Left colon (tissue), 2 donors: ENCODE data around the gene ZC3H12D. TPM values are rescaled to one million over a fixed set of nuclear protein-coding genes. Genes with fewer than 3 reads are reported as not detected.
"Not testable (repeated sequence)": the region's sequence is repeated elsewhere in the genome, so short reads cannot be mapped to it uniquely, and the experiment has no call there.

Experiments used
- ATAC-seq: fragments of 200-7000 bp; cut with Tn5 transposase; one replicate; pipeline ENCODE4 v1.9.1; 2020; ENCODE audit warnings: mild to moderate bottlenecking, moderate library complexity
- DNase-seq, 2 donors: peaks; one replicate each; pipeline ENCODE4 v3.0.0-alpha.2; 2020
- intact Hi-C, 2 donors: fragments of 100-400 bp; cut with DNase I in 1 of 2; cut with micrococcal nuclease in 1 of 2; formaldehyde crosslinking; loops; one replicate each; pipeline versions ENCODE4 v1.11.2 to v1.14.0; 2022; cut with DNase I, micrococcal nuclease
- total RNA-seq, 2 donors: library from RNA; stranded (reverse); fragmentation: NEBNext Ultra II Directional; extraction: Animal tissue kit (Norgen Biotek cat#: 25700); gene quantifications; one replicate each; pipeline ENCODE4 v1.2.1, GENCODE V29; 2021
- donor health status: DM: no; HTN: no; CAD: no.
- donor health status: DM: yes; HTN: yes; CAD: no.

Gene ZC3H12D
- total RNA-seq, 2 donors from 2014 or later, result 4.3 to 8.7 TPM

DNA sequence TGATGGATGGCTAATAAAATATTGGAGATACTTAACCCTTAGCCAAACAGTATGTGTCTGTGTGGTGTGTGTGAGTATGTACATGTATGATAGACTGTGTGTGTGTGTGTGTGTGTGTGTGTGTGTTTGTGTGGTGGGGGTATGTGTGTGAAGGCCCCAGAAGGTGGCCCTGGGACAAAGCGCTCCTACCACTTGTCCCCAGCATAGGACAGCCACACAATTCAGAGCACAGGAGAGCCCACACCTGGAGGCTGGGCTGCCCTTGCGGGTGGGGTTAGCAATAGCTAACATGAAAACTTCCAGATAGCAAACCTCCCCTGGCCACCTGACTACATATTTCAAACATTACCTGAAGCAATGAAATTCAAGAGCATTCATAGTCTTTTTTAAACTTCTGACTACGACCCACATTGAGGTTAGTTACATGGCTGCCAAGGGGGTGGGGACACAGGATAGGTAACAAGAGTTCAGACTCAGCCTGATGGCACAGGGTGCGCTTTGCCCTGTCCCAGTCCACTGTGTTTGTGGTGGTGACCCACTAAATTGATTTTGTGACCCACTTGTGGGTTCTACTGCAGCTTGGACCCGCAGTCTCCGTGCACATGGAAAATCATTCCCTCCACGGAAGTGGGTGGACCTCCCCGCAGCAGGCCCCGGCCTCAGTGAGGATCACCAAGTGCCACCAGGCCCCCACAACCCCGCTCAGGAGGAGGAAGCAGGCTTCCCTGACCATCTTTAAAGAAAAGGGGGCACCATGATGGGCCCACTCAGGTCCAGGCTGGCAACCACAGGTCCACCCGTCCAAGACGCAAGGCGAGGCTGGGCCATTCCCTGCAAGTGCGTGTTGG lies 34.8 kb downstream of the ZC3H12D start:
- DNase-seq (no peak), ATAC-seq (no peak)
- intact Hi-C loops, result no loop called here

DNA sequence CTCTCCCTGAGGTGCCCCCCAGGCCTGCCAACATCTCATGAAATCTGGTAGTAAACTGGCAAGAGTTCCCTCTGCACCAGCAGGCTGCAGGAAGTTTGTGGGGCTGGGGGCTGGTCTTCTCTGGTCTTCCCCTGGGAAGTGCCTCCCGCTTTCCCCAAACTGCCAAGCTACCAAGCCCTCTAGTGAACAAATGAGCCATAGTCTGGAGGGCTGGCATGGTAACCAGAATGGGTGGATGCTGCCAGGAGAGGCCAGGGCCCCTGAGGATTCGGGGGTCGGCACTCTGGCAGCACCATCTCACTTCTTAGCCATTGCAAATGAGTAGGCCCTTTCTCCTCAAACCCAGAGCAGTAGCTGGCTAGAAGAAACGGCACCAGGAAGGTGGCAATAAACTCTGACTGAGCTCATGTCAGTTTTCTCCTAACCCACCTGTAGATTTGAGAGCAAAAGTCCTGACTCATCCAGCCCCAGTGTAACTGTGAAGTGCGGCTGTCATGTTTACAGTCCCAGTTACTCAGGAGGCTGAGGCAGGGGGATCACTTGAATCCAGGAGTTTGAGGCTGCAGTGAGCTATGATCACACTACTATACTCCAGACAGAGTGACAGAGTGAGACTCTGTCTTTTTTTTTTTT lies 35.9 kb downstream of the ZC3H12D start:
- ATAC-seq (no peak), DNase-seq (no peak)
- intact Hi-C loops, result no loop called here

DNA sequence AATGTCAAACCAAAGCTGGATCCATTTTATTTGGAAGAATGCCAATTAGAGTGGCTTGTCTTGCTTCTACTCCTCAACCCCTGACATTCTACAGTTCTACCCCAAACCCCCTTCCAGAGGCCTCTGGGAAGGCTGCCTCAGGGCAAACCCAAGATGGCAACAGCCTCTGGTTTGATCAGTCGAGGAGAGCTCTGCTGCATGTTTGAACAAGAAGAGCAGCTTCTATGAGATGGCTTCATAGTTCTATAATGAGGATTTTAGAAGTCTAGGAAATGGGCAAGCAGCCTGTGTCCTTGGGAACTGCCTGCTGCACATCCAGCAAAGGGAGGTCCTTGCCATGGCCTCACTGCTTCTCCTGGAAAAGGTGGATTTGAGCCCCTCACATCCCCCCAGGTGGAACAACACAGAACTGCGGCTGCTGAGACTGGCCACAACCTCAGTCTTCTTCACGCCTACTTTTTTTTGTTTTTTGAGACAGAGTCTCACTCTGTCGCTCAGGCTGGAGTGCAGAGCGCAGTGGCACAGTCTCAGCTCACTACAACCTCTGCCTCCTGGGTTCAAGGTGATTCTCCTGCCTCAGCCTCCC lies 37.9 kb downstream of the ZC3H12D start:
- DNase-seq (no peak), ATAC-seq (no peak)
- intact Hi-C loops, result no loop called here

DNA sequence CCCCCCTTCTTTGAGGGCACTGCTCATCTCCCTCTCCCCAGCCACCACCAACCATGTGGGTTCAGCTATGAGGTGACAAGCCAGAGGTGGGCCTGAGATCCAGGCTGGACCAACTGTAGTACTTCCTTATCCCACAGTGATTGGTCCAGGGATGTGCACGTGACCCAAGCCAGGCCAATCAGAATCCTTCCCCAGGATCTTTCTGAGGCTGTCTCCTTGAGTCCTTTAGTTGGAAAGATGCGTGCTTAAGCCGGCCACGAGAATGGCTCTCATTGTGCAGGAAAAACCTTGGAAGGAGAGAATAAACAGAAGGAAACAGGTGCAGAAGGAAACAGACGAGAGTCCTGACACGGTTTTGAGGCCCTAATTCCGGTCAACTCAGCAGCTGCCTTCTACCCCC lies 39.2 kb downstream of the ZC3H12D start:
- no peak for DNase-seq
- intact Hi-C loops, result no loop called here
- ATAC-seq, result no peak

DNA sequence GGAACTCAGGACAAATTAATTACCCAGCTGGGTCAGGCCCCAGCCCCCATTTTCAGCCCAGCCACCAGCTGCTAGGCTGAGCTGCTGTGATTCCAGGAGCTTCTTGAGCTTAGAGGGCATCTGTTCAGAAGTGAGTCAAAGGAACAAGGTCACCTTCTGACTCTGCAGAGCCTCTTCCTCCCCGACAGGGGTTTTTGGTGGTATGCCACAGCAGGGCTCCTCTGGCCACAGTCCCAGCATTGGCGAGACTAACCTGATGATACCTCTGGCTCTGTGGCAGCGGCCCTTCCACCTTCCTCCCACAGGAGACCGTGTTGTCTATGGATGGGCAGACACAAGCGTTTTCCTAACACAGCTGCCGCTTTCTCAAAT lies 39.7 kb downstream of the ZC3H12D start:
- intact Hi-C loops, result no loop called here
- ATAC-seq (no peak), DNase-seq (no peak)

DNA sequence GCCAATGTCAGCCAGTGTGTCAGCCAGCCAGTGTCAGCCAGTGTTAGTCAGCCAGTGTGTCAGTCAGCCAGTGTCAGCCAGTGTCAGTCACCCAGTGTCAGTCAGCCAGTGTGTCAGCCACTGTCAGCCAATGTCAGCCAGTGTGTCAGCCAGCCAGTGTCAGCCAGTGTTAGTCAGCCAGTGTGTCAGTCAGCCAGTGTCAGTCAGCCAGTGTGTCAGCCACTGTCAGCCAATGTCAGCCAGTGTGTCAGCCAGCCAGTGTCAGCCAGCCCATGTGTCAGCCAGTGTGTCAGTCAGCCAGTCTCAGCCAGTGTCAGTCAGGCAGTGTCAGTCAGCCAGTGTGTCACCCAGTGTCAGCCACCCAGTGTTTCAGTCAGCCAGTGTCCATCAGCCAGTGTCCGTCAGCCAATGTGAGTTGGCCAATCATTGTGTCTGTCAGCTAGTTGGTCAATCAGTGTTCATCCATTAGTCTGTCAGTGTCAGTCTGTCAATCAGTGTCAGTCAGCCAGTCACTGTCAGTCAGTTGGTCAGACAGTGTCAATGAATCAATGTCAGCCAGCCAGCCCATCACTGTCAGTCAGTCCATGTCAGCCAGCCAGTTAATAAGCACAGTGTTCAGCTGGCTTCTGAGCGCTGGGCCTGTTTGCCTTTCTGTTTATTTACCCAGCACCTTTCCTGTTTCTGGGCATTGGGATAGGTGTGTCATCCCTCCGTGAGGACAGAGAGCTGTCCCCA lies 40.3 kb downstream of the ZC3H12D start:
- intact Hi-C loops, DNase-seq: not testable (repeated sequence)
- peak; percentile 47 for ATAC-seq

DNA sequence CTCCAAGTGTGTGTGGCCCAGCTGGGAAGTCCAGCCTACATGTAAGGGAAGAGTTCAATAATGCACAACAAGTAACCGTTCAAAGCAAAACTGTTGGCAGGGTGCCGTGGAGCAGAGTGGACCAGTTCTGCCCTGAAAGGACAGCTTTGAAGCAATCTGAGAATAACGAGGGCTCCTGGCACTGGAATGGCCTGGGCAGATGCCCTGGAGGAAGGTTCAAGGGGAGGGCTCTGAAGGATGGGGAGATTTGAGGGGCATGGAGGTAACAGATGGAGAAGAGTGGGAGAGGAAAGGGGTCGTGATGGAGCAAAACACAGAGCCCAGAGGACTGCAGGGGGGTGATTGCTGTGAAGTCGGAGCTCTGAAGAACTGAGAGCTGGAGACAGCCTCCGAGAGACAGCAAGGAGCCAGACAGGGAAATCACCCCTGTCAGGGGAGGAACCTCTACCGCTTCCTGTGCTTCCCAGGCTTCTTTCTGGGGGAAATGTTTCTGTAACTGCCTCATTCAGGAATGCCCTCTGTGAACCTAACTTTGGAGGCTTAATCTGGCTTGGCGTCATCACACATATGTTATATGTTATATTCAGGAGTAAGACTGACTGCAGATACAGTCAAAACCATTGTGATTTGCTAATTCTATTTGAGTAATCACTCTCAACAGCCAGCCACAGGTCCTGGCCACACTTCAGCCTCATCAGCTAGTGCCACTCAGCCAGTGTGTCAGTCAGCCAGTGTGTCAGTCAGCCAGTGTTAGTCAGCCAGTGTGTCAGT lies 41.2 kb downstream of the ZC3H12D start:
- no peak for DNase-seq
- intact Hi-C loops, result no loop called here
- no peak for ATAC-seq

DNA sequence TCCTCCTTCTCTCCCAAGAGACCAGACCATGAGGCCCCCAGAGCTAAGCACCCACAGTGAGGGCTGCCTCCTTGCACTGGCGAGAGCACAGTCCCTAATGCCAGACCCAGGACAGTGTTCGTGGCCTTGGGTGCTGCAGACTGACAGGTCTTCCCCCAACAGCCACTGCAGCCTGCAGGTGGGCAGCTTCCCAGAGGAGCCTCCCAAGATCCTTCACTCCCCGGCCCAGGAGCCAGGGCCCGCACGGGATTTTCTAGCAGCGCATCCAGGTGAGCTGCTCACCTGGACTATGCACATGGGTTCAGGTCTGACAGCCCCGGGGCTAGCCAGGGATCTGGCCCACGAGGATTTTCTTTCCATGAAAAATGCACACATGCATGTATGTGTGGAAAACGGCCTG lies 43.1 kb downstream of the ZC3H12D start:
- DNase-seq (no peak), ATAC-seq (peak; percentile 16)
- intact Hi-C loops, result no loop called here

DNA sequence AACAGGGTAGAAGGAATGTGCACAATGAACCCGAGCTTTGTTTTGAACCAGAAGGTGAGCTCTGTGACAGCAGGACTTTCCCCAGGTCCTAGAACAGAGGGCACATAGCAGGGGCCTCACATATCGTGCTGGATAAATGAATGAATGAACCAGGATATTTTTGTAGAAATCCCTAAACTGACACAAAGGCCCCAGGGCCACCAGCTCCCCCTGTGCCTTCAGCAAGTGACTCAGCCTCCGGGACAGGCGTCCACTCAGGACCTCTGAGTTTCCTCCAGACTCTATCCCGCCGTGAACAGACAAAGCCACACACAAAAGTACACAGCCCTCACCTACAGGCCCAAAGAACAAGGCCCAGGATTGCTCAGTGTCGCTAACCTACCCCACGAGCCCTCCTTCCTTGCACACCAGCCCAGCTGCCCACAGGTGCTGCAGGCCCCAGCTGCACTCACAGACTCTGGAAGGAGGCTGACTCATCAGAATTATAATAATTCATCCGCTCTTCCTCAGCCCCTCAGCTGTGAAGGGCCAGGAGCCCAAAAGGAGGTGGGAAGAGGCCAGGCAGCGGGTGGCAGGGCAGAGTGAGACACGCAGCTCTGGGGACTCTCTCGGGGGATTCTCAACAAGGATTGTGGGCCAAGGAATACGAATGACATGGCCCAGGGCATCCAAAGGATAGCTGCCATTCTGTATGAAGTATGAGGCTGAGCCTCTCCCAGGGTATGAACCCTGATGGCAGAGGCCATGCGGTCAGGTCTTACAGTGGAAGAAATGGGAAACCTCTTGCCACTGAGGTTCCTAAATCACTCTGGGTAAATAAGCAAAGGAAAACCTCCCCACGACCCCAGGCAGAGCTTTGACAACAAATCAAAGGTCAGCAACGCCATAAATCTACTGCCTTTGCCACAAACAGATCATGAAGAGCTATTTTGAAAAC lies 43.8 kb downstream of the ZC3H12D start:
- ATAC-seq, result peak; percentile 27
- intact Hi-C loops, result no loop called here
- DNase-seq, result no peak

DNA sequence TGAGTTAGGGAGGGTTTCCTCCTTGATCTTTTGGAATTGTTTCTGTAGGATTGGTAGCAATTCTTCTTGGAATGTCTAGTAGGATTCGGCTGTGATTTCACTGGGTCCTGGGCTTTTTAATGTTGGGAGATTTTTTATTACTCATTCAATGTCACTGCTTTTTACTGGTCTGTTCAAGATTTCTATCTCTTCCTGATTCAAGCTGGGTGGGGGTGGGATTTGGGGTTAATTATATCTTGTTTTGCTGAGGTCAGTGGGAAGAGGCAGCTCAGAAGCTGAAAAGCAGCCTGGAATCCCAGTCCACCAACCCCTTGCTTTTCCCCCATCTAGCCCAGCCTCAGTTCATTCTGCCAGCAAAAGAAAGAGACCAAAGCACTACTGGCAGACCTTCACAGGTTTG lies 45.2 kb downstream of the ZC3H12D start:
- ATAC-seq (no peak), DNase-seq (no peak)
- intact Hi-C loops, result loop anchor here in 1 of 2 donors (10.0 kb wide), 1 partner anchor 415 kb away; no protein-coding TSS in a partner anchor

DNA sequence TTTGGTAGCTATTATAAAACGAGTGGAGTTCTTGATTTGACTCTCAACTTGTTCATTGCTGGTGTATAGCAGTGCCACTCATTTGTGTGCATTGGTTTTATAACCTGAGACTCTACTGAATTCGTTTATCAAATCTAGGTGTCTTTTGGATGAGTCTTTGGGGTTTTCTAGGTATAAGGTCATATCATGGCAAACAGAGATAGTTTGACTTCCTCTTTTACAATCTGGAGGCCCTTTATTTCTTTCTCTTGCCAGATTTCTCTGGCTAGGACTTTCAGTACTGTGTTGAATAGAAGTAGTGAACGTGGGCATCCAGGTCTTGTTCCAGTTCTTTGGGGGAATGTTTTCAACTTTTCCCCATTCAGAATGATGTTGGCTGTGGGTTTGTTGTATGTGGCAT lies 46.0 kb downstream of the ZC3H12D start:
- ATAC-seq (no peak), DNase-seq (no peak)
- intact Hi-C loops, result loop anchor here in 1 of 2 donors (10.0 kb wide), 1 partner anchor 414 kb away; no protein-coding TSS in a partner anchor

DNA sequence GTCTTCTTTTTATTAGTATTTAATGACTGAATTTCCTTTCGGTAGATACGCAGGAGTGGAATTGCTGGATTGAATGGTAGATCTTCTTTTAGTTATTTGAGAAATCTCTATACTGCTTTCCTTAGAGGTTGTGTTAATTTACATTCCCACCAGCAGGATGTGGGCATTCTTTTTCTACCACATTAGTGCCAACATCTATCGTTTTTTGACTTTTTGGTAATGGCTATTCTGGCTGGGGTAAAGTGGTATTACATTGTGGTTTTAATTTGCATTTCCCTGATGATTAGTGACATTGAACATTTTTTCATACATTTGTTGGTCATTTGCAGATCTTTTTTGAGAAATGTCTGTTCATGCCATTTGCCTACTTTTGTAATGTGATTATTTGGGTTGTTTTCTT lies 47.6 kb downstream of the ZC3H12D start:
- ATAC-seq (no peak), DNase-seq (no peak)
- intact Hi-C loops, result loop anchor here in 1 of 2 donors (10.0 kb wide), 1 partner anchor 412 kb away; no protein-coding TSS in a partner anchor

DNA sequence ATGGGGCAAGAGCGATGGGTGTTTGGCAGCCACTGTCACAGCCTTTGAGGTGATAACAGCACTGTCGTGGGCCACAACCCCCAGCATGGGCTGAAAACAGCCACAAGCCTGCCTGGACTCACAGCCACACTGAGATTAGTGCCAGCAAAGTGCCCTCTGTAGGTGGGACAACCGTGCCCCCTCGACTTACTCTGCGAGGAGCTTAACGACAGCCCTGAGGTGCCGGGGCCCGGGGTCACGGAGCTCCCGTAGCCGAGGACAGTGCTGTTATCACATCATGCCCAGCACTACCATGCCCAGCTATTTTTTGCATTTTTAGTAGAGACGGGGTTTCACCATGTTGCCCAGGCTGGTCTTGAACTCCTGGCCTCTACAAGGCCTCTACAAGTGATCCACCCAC lies 48.2 kb downstream of the ZC3H12D start:
- ATAC-seq, result no peak
- intact Hi-C loops, result loop anchor here in 1 of 2 donors (10.0 kb wide), 1 partner anchor 412 kb away; no protein-coding TSS in a partner anchor
- DNase-seq, result no peak

DNA sequence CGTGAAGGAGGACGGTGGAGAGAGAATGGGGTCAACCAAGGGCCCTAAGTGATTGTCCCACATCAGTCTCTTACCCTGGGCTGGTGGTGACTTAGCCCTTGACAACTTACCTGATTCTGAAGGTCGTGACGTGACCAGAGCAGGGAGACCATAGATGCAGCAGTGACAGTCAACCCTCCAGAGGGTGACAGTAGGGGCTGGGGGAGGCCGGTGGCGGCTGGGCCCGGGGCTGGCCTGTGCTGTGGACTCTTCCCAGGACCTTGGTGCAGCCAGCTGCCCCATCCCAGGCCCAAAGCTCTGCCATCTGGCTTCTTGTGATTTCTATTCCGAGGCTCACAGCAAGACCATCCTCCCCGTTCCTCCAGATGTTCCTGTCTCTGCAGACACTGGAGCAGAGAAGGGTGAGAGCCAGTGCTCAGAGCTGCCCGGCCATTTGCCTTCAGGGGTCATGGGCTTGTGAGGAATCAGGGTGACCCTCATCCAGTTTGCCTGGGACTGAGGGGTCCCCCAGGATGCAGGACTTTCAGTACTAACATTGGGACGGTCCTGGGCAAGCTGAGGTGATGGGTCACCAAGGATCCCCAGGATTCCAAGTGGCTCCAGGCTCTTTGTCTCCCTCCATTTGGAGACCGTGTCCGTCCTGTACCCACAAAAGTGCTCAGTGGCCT lies 48.8 kb downstream of the ZC3H12D start:
- no peak for DNase-seq
- intact Hi-C loops, result loop anchor here in 1 of 2 donors (10.0 kb wide), 1 partner anchor 411 kb away; no protein-coding TSS in a partner anchor
- no peak for ATAC-seq

DNA sequence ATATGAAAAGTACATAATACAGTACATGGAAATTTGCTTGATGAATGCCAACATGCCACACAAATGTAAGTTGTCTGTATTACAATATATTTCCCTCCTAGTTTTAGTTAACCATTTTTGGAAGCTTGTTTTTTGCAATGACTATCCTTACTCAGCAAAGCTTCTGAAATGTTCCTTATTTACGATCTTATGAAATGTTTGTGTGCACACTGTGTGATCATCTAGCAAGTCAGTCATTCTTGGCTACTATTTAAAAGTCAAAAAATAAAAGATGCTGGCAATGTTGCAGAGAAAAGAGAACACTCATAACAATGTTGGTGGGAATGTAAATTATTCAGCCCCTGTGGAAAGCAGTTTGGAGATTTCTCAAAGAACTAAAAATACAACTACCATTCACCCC lies 50.9 kb downstream of the ZC3H12D start:
- ATAC-seq, result no peak
- DNase-seq, result no peak
- intact Hi-C loops, result loop anchor here in 1 of 2 donors (5.0 to 10.0 kb wide), 2 partner anchors 352 to 409 kb away; no protein-coding TSS in a partner anchor

DNA sequence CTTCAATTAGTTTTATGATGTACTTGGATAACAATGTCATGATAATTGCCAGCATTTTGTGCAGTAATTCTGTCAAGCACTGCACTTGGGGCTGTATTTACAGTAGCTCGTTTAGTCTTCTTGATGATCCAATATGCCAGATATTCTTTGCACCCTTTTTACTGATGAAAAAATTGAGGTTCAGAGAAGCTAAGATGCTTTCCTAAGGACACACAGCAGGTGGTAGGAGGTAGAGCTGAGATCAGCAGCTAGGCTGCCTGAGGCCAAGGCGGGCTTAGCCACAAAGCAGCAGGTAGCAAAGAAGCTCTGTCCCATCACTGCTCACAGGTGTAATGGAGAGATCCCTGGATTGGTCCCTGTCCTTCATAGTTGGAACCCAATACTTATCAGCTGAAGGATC lies 51.4 kb downstream of the ZC3H12D start:
- intact Hi-C loops, result loop anchor here in 1 of 2 donors (5.0 to 10.0 kb wide), 2 partner anchors 351 to 409 kb away; no protein-coding TSS in a partner anchor
- DNase-seq (no peak), ATAC-seq (no peak)
